Measurements from ENCODE around the gene APOA5. TPM values are rescaled to one million over a fixed set of nuclear protein-coding genes. Genes with fewer than 3 reads are reported as not detected.

Gene APOA5
- total and polyA plus RNA-seq, 2 of the 13 experiments (the other 11 are each of a cell fraction or from before 2014, with no cell fraction given) = 44.0 to 49.1 TPM

DNA sequence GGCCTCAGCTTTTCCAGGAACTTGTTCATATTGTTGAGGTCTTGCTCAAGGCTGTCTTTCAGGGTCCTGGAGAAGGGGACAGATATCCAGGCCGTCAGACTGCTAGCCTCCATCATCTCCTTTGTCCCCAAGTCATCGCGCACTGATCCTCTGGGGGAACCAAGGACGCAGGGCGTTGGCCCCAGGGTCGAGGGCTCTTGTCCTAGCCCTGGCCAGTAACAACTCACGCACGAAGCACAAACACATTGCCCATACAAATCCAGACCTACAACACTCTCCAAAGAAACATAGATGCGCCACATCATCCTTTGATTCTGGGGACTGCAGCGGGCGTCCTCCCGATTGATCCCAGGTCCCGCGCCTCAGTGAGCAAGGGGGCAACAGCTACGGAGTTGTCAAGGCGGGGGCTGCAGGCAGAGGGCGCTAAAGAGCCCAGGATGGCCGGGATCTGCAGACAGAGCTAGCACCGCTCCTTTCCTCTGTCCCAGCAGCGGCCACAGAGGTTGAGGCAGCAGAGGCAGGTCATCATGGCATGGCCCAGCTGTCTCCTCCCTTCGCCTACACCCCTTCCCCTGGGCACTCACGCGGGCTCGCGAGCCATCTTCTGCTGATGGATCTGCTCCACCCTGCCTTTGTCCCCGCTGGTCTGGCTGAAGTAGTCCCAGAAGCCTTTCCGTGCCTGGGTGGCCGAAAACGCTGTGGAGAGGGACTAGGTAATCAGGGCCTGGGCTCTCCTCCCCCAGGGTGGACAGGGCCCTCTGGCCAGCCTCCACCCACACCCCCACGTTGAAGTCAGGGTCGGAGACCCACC is 472 bp downstream of the APOA5 start (continued):
- TF ChIP-seq ZNF33A (CRISPR knock-in tag; IDR thresholded peaks at IDR 0.05; ENCODE audit: borderline replicate concordance) = no peak
- 0 out of 2 replicates have a peak, but pooled peaks have one; percentile 12 for TF ChIP-seq MIER2 (CRISPR knock-in tag; IDR thresholded peaks at IDR 0.05)
- TF ChIP-seq ZSCAN22 (CRISPR knock-in tag; IDR thresholded peaks at IDR 0.05) = no peak; the same call in 1 of the 2 replicates
- no peak for TF ChIP-seq ZFP41 (CRISPR knock-in tag; IDR thresholded peaks at IDR 0.05; ENCODE audit: borderline replicate concordance)
- TF ChIP-seq ZNF558 (CRISPR knock-in tag; IDR thresholded peaks at IDR 0.05; ENCODE audit: borderline replicate concordance) = no peak
- TF ChIP-seq TARDBP (CRISPR knock-in tag; IDR thresholded peaks at IDR 0.05) = peak; percentile 51; the same call in 1 of the 2 replicates
- no peak for TF ChIP-seq ZNF562 (CRISPR knock-in tag; IDR thresholded peaks at IDR 0.05; ENCODE audit: borderline replicate concordance)
- no peak for TF ChIP-seq ZNF737 (CRISPR knock-in tag; IDR thresholded peaks at IDR 0.05; ENCODE audit: borderline replicate concordance)
- TF ChIP-seq ZNF761 (CRISPR knock-in tag; conservative IDR thresholded peaks at IDR 0.05) = no peak
- TF ChIP-seq ZBTB7B (CRISPR knock-in tag; IDR thresholded peaks at IDR 0.05) = peak; percentile 73
- peak; percentile 57; the same call in 1 of the 2 replicates for TF ChIP-seq KAT8 (CRISPR knock-in tag; IDR thresholded peaks at IDR 0.05)
- 0 out of 2 replicates have a peak, but pooled peaks have one; percentile 26 for TF ChIP-seq HES4 (CRISPR knock-in tag; IDR thresholded peaks at IDR 0.05; ENCODE audit: borderline replicate concordance)
- TF ChIP-seq ZNF776 (CRISPR knock-in tag; IDR thresholded peaks at IDR 0.05) = no peak
- TF ChIP-seq TAF1 (CRISPR knock-in tag; IDR thresholded peaks at IDR 0.05) = peak; percentile 62; the same call in 1 of the 2 replicates
- TF ChIP-seq, protein P1, sequence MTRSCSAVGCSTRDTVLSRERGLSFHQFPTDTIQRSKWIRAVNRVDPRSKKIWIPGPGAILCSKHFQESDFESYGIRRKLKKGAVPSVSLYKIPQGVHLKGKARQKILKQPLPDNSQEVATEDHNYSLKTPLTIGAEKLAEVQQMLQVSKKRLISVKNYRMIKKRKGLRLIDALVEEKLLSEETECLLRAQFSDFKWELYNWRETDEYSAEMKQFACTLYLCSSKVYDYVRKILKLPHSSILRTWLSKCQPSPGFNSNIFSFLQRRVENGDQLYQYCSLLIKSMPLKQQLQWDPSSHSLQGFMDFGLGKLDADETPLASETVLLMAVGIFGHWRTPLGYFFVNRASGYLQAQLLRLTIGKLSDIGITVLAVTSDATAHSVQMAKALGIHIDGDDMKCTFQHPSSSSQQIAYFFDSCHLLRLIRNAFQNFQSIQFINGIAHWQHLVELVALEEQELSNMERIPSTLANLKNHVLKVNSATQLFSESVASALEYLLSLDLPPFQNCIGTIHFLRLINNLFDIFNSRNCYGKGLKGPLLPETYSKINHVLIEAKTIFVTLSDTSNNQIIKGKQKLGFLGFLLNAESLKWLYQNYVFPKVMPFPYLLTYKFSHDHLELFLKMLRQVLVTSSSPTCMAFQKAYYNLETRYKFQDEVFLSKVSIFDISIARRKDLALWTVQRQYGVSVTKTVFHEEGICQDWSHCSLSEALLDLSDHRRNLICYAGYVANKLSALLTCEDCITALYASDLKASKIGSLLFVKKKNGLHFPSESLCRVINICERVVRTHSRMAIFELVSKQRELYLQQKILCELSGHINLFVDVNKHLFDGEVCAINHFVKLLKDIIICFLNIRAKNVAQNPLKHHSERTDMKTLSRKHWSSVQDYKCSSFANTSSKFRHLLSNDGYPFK (CRISPR knock-in tag; IDR thresholded peaks at IDR 0.05; ENCODE audit: borderline replicate concordance) = peak; percentile 63; the same call in 1 of the 2 replicates
- no peak for TF ChIP-seq JUND (CRISPR knock-in tag; IDR thresholded peaks at IDR 0.05)
- TF ChIP-seq TBL1XR1 (IDR thresholded peaks at IDR 0.05; ENCODE audit: borderline replicate concordance, low read length, partially characterized antibody) = no peak
- no peak; the same call in 1 of the 2 replicates for TF ChIP-seq MAFF (IDR thresholded peaks at IDR 0.05; ENCODE audit: low read depth, low read length)
- TF ChIP-seq LCORL (IDR thresholded peaks at IDR 0.05) = no peak
- TF ChIP-seq LCORL (CRISPR knock-in tag; IDR thresholded peaks at IDR 0.05) = peak; percentile 84; the same call in 1 of the 2 replicates
- no peak for TF ChIP-seq HMG20B (CRISPR knock-in tag; conservative IDR thresholded peaks at IDR 0.05)
- TF ChIP-seq ESRRA (CRISPR knock-in tag; IDR thresholded peaks at IDR 0.05; ENCODE audit: low read depth) = no peak; the same call in 1 of the 2 replicates
- TF ChIP-seq MXD4 (CRISPR knock-in tag; IDR thresholded peaks at IDR 0.05) = peak; percentile 52; the same call in 1 of the 2 replicates
- no peak for TF ChIP-seq ZFAT (CRISPR knock-in tag; conservative IDR thresholded peaks at IDR 0.05)
- TF ChIP-seq ZNF619 (CRISPR knock-in tag; IDR thresholded peaks at IDR 0.05) = no peak
- peak; percentile 52; the same call in 1 of the 2 replicates for TF ChIP-seq ZNF598 (CRISPR knock-in tag; IDR thresholded peaks at IDR 0.05; ENCODE audit: borderline replicate concordance)
- TF ChIP-seq, protein P2, sequence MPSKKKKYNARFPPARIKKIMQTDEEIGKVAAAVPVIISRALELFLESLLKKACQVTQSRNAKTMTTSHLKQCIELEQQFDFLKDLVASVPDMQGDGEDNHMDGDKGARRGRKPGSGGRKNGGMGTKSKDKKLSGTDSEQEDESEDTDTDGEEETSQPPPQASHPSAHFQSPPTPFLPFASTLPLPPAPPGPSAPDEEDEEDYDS (CRISPR knock-in tag; IDR thresholded peaks at IDR 0.05) = peak; percentile 53; the same call in 1 of the 2 replicates

All from HepG2 (cell line).